Umbilical cord (tissue), 2 donors: ENCODE measurements around the gene PNLDC1. TPM values are rescaled to one million over a fixed set of nuclear protein-coding genes. Genes with fewer than 3 reads are reported as not detected.
A peak's percentile ranks its signal among the peaks of the same experiment; 100 is the strongest.

Experiments used
- DNase-seq: peaks from one replicate; pipeline ENCODE4 v3.0.0-alpha.2; 2015; ENCODE audit warnings: low spot score
- total RNA-seq: library from RNA; depleted of rRNA; stranded (reverse); fragments of >200 nt; gene quantifications from one replicate; pipeline ENCODE4 v1.2.3, GENCODE V29; 2014; ENCODE audit warnings: low replicate concordance; ENCODE audit not compliant: insufficient read depth

Gene PNLDC1
- not detected for total RNA-seq

- DNase-seq: no peak
Measured at GRCh38 chr6:159800141-159800865, at the start of gene PNLDC1. PNLDC1 (plus strand) TSS chr6:159800276; CDS start chr6:159800308, 32 bp downstream.

- no peak for DNase-seq
Measured at GRCh38 chr6:159751448-159751847, 48.6 kb upstream of the PNLDC1 start.

GRCh38 chr6:159753081-159753872, 46.8 kb upstream of the PNLDC1 start:
- DNase-seq: no peak

- DNase-seq: no peak
Measured at GRCh38 chr6:159754401-159754800, 45.7 kb upstream of the PNLDC1 start.

GRCh38 chr6:159754959-159755914, 44.8 kb upstream of the PNLDC1 start:
- no peak for DNase-seq

GRCh38 chr6:159756508-159756907, 43.6 kb upstream of the PNLDC1 start:
- DNase-seq: no peak

GRCh38 chr6:159758031-159759001, 41.8 kb upstream of the PNLDC1 start:
- no peak for DNase-seq

GRCh38 chr6:159759645-159760044, 40.4 kb upstream of the PNLDC1 start:
- DNase-seq: no peak

- DNase-seq: peak; percentile 10
Measured at GRCh38 chr6:159760602-159761057, 39.4 kb upstream of the PNLDC1 start.

- DNase-seq: no peak
Measured at GRCh38 chr6:159761129-159761872, 38.8 kb upstream of the PNLDC1 start.

- peak; percentile 98 for DNase-seq
Measured at GRCh38 chr6:159761873-159762680, 38.0 kb upstream of the PNLDC1 start, which contains the start of gene ACAT2. ACAT2 (plus strand) TSS chr6:159762045; CDS start chr6:159762088, 43 bp downstream.

- DNase-seq: no peak
Measured at GRCh38 chr6:159762681-159763293, 37.3 kb upstream of the PNLDC1 start.

- DNase-seq: no peak
Measured at GRCh38 chr6:159766906-159767305, 33.2 kb upstream of the PNLDC1 start.

- DNase-seq: no peak
Measured at GRCh38 chr6:159769470-159769869, 30.6 kb upstream of the PNLDC1 start.

- DNase-seq: no peak
Measured at GRCh38 chr6:159772196-159772595, 27.9 kb upstream of the PNLDC1 start.

- no peak for DNase-seq
Measured at GRCh38 chr6:159777240-159777904, 22.7 kb upstream of the PNLDC1 start.

- no peak for DNase-seq
Measured at GRCh38 chr6:159778131-159778530, 21.9 kb upstream of the PNLDC1 start.
